ENCODE measurements around the gene ACSL1.

Gene ACSL1

DNA sequence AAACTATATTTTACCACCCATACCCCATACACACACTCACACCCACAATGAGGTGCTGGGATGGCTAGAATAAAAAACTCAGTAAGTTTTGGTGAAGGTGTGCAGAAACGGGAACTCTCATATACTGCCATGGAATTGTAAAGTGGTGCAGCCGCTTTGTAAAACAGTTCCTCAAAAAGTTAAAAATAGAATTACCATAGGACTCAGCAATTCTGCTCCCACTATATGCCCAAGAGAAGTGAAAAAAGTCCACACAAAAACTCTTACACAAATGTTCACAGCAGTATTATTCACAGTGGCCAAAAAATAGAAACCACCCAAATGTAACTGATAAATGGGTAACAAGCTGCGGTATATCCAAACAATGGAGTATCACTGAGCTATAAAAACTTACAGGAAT, 98.3 kb downstream of the ACSL1 start:
- no peak overlapping the region for H3K4me3 ChIP-seq (replicated peaks; ENCODE audit: low read depth, low read length)
- TF ChIP-seq, protein P1, sequence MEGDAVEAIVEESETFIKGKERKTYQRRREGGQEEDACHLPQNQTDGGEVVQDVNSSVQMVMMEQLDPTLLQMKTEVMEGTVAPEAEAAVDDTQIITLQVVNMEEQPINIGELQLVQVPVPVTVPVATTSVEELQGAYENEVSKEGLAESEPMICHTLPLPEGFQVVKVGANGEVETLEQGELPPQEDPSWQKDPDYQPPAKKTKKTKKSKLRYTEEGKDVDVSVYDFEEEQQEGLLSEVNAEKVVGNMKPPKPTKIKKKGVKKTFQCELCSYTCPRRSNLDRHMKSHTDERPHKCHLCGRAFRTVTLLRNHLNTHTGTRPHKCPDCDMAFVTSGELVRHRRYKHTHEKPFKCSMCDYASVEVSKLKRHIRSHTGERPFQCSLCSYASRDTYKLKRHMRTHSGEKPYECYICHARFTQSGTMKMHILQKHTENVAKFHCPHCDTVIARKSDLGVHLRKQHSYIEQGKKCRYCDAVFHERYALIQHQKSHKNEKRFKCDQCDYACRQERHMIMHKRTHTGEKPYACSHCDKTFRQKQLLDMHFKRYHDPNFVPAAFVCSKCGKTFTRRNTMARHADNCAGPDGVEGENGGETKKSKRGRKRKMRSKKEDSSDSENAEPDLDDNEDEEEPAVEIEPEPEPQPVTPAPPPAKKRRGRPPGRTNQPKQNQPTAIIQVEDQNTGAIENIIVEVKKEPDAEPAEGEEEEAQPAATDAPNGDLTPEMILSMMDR (IDR thresholded peaks at IDR 0.05; ENCODE audit: low read depth, low read length, missing control alignments) = no peak
- DNase-seq (ENCODE audit: extremely low read depth, low read depth) = no peak

DNA sequence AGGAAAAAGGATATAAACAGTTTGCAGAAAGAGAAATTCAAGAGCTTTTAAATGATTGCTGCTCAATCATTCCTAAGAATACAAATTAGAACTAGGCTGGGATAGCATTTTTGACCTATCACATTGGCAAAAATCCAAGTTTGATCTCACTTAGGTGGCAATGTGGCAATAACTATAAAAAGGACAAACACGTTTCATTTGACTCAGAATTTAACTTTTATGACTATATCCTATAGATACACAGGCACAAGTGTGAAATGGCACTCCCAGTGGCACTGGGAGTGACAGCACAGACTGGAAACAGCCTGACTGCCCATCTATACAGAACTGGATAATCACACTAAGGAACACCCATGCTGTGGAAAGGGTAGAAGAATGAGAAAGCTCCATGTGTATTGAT, 103.0 kb downstream of the ACSL1 start:
- no peak for DNase-seq (ENCODE audit: extremely low read depth, low read depth)
- TF ChIP-seq, protein P1 (IDR thresholded peaks at IDR 0.05; ENCODE audit: low read depth, low read length, missing control alignments) = no peak
- H3K4me3 ChIP-seq (replicated peaks; ENCODE audit: low read depth, low read length) = no peak overlapping the region

DNA sequence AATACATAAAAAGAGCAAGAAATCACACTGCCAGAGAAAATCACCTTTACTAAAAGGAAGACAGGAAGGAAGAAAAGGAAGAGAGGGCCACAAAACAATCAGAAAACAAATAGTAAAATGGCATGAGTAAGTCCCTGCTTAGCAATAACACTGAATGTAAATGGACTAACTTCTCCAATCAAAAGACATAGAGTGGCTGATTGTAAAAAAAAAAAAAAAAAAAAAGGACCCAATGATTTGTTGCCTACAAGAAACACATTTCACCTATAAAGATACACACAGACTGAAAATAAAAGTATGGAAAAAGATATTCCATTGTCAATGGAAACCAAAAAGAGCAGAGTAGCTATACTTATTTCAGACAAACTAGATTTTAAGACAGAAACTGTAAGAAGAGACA, 104.5 kb downstream of the ACSL1 start:
- DNase-seq (ENCODE audit: extremely low read depth, low read depth) = no peak
- H3K4me3 ChIP-seq (replicated peaks; ENCODE audit: low read depth, low read length) = no peak overlapping the region
- TF ChIP-seq, protein P1 (IDR thresholded peaks at IDR 0.05; ENCODE audit: low read depth, low read length, missing control alignments) = no peak

DNA sequence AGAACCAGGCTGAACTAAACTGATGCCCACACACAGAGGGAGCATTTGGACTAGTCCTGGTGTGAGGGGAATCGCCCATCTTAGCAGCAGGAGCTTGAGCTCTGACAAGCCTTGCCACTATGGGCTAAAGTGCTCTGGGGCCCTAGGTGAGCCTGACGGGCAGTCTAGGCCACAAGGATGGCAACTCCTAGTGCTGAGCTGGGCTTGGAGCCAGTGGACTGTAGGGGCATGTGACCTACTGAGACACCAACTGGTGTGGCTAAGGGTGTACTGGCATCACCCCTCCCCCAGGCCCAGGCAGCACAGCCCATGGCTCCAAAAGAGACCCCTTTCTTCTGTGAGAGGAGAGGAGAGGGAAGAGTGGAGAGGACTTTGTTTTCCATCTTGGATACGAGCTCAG, 106.4 kb downstream of the ACSL1 start:
- TF ChIP-seq, protein P1 (IDR thresholded peaks at IDR 0.05; ENCODE audit: low read depth, low read length, missing control alignments) = no peak
- no peak for DNase-seq (ENCODE audit: extremely low read depth, low read depth)
- H3K4me3 ChIP-seq (replicated peaks; ENCODE audit: low read depth, low read length) = no peak overlapping the region

DNA sequence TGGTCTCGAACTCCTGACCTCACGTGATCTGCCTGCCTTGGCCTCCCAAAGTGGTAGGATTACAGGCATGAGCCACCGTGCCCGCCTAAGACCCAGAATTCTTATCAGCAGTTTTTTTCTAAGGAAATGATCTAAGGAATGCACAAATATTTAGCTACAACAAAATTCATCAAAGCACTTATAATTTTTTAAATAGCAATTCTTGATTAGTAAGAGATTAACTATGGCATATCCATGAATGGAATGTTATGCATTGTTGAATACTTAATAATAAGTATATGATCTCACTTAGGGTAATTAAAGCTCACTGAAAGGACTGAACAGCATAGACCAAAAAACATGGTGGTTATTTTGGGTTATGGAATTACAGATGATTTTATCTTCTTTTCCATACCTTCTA, 110.2 kb downstream of the ACSL1 start:
- DNase-seq (ENCODE audit: extremely low read depth, low read depth) = no peak
- TF ChIP-seq, protein P1 (IDR thresholded peaks at IDR 0.05; ENCODE audit: low read depth, low read length, missing control alignments) = no peak
- H3K4me3 ChIP-seq (replicated peaks; ENCODE audit: low read depth, low read length) = no peak overlapping the region

DNA sequence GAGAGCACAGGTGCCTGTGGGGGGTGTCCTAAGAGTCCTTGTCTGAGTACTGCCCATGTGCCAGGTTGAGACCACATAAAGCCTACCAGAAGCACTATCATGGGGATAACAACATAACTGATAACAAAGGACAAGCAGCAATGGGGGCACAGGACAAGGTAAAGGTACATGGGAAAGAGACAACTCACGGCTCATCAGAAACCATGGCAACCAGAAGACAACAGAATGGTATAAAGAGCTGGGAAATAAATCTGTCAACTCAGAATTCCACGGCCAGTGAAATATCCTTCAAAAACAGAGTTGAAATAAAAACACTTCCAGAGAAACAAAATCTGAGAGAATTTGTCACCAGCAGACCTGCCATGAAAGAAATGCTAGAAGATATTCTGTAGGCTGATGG, 111.9 kb downstream of the ACSL1 start:
- TF ChIP-seq, protein P1 (IDR thresholded peaks at IDR 0.05; ENCODE audit: low read depth, low read length, missing control alignments) = no peak
- DNase-seq (ENCODE audit: extremely low read depth, low read depth) = no peak
- no peak overlapping the region for H3K4me3 ChIP-seq (replicated peaks; ENCODE audit: low read depth, low read length)

DNA sequence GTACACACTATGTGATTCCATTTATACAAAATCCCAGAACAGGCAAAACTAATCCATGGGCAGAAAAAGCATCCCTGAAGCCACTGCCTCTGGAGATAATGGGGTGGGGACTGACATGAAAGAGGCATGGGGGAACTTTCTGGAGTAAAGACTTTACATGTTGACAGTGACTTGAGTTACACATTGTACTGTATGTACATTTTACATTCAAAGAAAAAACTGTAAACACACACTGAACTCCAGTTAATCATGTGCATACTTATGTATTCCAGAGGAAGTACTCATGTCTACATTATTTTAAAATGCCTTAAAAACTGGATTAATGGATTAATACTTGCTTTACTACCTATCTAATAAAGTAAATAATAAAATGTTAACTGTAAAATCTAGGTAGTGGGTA, 113.4 kb downstream of the ACSL1 start:
- no peak for DNase-seq (ENCODE audit: extremely low read depth, low read depth)
- no peak overlapping the region for H3K4me3 ChIP-seq (replicated peaks; ENCODE audit: low read depth, low read length)
- TF ChIP-seq, protein P1 (IDR thresholded peaks at IDR 0.05; ENCODE audit: low read depth, low read length, missing control alignments) = no peak

Data from HFF-Myc (cell line).